ACC112 (cell line): Measurements from ENCODE around the gene SEBOX.
A peak's percentile ranks its signal among the peaks of the same experiment; 100 is the strongest.

Experiments used
- H2AFZ ChIP-seq: fragments of 200-600 bp; sonication (generic); one replicate; pipeline ENCODE4 v1.6.0; 2017; ENCODE audit warnings: antibody characterized with exemption, low read length; ENCODE audit not compliant: unreplicated experiment
- H3K27ac ChIP-seq: fragments of 200-600 bp; sonication (generic); 2 replicates; pipeline ENCODE4 v1.5.1; 2014; ENCODE audit warnings: low read depth, mild to moderate bottlenecking, antibody characterized with exemption, low read length, moderate library complexity
- H3K27me3 ChIP-seq: fragments of 200-600 bp; sonication (generic); 2 replicates; pipeline ENCODE4 v1.6.1; 2014; ENCODE audit warnings: mild to moderate bottlenecking, antibody characterized with exemption, low read length, moderate library complexity, mixed read lengths; ENCODE audit not compliant: insufficient read depth
- H3K36me3 ChIP-seq: fragments of 200-600 bp; sonication (generic); 2 replicates; pipeline ENCODE4 v1.6.1; 2016; ENCODE audit warnings: mild to moderate bottlenecking, antibody characterized with exemption, low read length, moderate library complexity, mixed read lengths; ENCODE audit not compliant: insufficient read depth
- H3K4me1 ChIP-seq: fragments of 200-600 bp; sonication (generic); one replicate; pipeline ENCODE4 v1.6.1; 2016; ENCODE audit warnings: low read length, mixed read lengths; ENCODE audit not compliant: insufficient read depth, unreplicated experiment, control insufficient read depth
- H3K4me3 ChIP-seq: fragments of 200-600 bp; sonication (generic); 2 replicates; pipeline ENCODE4 v1.5.1; 2014; ENCODE audit warnings: mild to moderate bottlenecking, low read depth, low read length
- H3K79me2 ChIP-seq: fragments of 200-600 bp; sonication (generic); one replicate; pipeline ENCODE4 v1.6.0; 2016; ENCODE audit warnings: low read length; ENCODE audit not compliant: control insufficient read depth, unreplicated experiment, insufficient read depth

Gene SEBOX

DNA sequence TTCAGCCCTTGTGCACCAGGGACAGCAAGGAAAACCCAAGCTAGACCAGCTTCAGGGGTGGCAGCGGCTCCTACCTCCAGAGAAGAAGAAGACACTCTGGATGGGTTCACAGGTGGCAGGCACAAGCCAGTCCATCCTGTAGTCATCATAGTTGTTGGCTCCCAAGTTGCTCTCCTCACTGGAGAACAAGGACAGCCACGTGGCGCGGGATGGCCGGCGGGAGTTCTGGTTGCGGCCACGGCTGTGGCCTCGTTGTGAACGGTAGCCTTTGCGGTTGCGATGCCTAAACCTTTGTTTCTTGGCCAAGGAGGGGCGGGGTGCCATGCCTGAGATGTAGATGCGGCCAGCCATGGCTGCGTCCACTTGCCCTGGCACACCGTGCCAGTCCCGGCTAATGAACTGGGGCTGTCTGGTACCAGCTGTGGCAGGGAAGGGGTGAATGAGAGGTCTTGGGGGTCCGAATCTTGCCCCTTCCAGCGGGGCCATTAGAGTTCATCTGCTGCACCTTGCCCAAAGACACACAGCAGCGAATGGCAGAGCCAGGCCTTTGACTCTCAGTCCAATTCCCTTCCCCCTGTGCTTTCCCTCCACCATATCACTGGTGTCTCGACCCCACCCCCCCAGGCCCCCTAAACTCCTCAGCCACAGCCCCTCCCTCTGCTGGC lies 2.8 kb upstream of the SEBOX start:
- Histone ChIP-seq H3K27me3 (no peaks in the 10 kb centered on the region), H3K36me3 (no peaks in the 10 kb centered on the region), H3K4me3 (no peak overlapping the region), H3K79me2 (no peaks in the 10 kb centered on the region), H2AFZ (no peak overlapping the region), H3K27ac (no peak overlapping the region), H3K4me1 (peaks cover 17% of the 10 kb centered on the region)

DNA sequence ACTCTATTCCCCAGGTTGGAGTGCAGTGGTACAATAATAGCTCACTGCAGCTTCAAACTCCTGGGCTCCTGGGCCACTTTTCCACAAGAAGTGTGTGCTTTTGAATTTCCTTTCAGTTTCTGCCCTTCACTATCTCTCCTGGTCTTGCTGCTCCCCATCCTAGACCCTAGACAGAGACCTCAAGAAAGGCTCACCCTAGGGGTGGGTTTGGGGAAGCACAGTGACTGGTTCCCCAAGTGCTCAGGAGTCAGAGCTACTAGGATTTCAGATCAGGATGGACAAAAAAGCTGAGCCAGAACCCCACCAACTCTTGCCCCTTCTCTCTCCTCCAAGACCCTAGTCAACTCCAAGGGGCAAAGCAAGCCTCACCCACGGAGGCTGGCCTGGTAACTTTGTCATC lies 1.6 kb upstream of the SEBOX start:
- Histone ChIP-seq H3K79me2 (no peaks in the 10 kb centered on the region), H3K27ac (no peak overlapping the region), H2AFZ (no peak overlapping the region), H3K4me3 (no peak overlapping the region), H3K27me3 (no peaks in the 10 kb centered on the region), H3K4me1 (peaks cover 13% of the 10 kb centered on the region), H3K36me3 (0 out of 2 replicates have a peak, but pooled peaks cover under 1% of the 10 kb centered on the region)

DNA sequence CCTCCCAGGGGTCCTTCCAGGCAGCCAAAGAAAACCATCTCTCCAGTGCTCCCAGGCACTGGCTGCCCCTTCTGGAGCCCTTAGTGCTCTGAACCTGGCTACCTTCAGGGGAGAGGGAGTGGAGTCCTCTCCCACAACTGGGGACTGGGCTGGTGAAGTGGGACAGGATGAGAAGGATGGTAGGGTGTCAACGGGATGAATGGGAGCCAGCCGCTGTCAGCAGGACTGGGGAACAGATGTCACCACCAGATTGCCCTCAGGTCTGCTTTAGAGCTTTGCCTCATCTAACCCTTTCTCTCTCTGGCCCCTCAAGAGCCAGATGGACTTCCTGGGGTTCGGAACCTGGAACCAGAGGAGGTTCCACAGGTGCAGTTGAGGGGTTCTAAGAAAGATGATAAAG lies 488 bp upstream of the SEBOX start:
- H2AFZ ChIP-seq: no peak overlapping the region
- no peaks in the 10 kb centered on the region for H3K79me2 ChIP-seq
- no peak overlapping the region for H3K4me3 ChIP-seq
- no peak overlapping the region for H3K27ac ChIP-seq
- peaks cover 7% of the 10 kb centered on the region for H3K4me1 ChIP-seq
- 0 out of 2 replicates have a peak, but pooled peaks cover 3% of the 10 kb centered on the region for H3K36me3 ChIP-seq
- H3K27me3 ChIP-seq: no peaks in the 10 kb centered on the region

DNA sequence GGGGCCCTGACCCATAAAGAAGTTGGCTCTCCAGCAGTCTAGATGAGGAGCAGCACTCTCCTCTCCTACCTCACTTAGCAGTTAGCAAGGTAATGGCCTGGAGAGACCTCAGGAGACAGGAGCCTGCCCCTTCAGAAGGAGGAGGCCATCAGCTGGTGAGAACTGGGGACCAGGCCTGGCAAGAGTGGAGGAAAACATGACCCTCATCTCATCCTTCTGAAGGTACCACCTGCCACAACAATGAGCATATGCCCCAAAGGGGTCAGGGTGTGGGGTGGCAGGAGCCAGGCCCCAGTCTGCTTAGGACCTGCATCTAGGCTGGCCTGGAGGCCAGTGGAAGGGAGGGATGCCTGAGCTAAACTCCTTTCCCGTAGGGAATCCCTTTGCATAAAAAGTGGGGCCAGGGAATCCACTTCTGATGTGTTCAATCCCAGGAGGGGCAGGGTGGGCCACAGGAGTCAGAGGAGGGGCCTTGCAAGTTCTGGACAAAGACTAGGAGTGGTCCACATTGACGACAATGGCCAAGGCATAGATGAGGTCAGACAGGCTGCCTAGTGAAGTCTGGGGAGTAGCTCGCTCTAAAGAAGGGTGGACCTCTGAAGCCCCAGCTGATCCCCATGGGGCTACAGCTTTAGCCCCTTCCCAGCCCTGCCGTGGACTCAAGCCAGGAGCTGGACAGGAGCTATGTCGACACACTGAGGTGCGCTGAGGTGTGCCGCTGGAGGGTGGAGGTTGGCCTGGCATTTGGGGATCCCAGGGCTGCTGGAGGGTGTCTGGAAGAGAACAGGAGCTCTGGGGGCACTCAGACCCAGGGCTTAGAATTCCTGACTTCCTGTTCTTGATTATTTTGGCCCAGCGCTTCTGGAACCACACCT lies 986 bp downstream of the SEBOX start:
- Histone ChIP-seq H3K27me3 (no peaks in the 10 kb centered on the region), H3K27ac (no peak overlapping the region), H3K4me1 (no peaks in the 10 kb centered on the region), H3K79me2 (peaks cover under 1% of the 10 kb centered on the region), H3K4me3 (no peak overlapping the region), H3K36me3 (0 out of 2 replicates have a peak, but pooled peaks cover 3% of the 10 kb centered on the region), H2AFZ (no peak overlapping the region)

DNA sequence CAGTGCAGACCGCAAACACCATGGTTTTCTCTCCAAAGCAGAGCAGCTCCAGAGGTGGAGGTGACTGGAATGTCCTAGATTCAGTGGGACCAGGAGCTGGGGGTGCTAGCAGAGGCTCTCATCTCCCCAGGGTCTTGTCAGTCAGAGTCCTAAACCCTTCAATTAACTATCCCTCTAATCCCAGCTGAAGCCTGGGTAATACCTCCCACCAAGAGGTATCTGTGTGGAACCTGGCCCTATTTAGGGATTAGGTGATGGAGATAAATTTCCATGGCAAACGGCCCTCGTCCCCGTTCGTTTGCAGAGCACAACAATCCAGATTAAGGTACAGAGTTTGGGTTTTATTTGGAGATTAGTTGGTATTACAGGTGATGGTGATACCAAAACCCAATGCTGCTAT lies 1.8 kb downstream of the SEBOX start:
- H3K4me1 ChIP-seq: peaks cover 5% of the 10 kb centered on the region
- H3K27ac ChIP-seq: no peak overlapping the region
- H3K79me2 ChIP-seq: peaks cover 9% of the 10 kb centered on the region
- no peak overlapping the region for H3K4me3 ChIP-seq
- no peak overlapping the region for H2AFZ ChIP-seq
- 0 out of 2 replicates have a peak, but pooled peaks cover 3% of the 10 kb centered on the region for H3K36me3 ChIP-seq
- no peaks in the 10 kb centered on the region for H3K27me3 ChIP-seq

DNA sequence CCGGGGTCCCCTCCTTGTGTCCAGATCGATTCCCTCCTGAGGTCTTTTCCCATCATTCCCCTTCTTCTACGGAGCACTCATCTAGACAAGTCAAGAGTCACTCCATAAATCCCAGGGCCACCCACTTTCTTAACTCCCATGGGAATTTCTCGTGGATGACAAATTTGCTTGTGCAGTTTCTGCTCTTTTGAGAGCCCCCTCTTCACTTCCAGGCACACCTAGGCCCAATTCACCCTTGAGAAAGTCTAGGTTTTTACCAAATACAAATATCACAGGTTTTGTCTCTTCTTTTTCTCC lies 7.2 kb downstream of the SEBOX start:
- Histone ChIP-seq H3K27ac (peak overlapping the region; percentile 29; the same call in 1 of the 2 replicates), H3K79me2 (peaks cover 32% of the 10 kb centered on the region), H2AFZ (peak overlapping the region; percentile 88), H3K4me3 (peak overlapping the region; percentile 93), H3K27me3 (no peaks in the 10 kb centered on the region), H3K4me1 (peaks cover 17% of the 10 kb centered on the region), H3K36me3 (peaks cover 21% of the 10 kb centered on the region; the same call in 1 of the 2 replicates)

DNA sequence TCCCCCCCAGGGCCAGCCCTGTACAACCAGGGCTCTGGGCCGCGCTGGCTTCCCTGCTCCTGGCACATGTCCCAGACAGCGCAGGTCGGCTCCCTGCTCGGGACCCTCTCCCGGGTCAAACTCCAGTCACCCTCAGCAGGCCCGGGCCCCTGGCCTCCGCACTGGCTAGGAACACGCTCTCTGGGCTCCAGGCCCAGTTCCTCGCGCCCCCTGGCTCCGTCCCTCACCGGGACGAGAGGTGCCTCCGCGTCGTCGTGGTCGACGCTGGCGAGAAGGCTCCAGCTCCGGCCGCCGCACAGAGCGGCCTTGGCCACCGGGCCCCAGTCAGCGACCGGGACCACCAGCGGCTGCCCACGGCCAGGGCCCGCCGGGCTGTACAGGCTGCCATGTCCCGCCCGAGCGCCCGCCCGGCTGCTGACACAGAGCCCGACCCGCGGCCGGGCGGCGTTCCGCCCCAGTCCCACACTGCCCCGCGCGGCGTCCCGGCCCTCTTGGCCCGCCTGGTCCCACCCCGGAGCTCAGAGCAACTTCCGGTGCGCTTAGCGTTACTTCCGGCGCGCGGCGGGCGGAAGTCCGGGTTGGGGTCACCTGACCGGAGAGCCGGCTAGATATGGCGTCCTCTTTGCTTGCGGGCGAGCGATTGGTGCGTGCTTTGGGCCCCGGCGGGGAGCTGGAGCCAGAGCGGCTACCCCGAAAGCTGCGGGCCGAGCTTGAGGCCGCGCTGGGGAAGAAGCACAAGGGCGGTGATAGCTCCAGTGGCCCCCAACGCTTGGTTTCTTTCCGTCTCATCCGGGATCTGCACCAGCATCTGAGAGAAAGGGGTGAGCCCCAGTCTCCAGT lies 7.7 kb downstream of the SEBOX start, which contains the start of gene POLDIP2:
TSS of gene POLDIP2 (minus strand) at position 467 of the 840 bp plus-strand sequence. CDS start at position 388, 79 bp downstream.
- Histone ChIP-seq H3K4me3 (peak within 1 kb of the TSS; percentile 93), H3K36me3 (peaks cover 22% of the 10 kb centered on the region; the same call in 1 of the 2 replicates), H3K27ac (peak within 1 kb of the TSS; percentile 44; the same call in 1 of the 2 replicates), H3K27me3 (no peaks in the 10 kb centered on the region), H3K79me2 (peaks cover 32% of the 10 kb centered on the region), H3K4me1 (peaks cover 17% of the 10 kb centered on the region), H2AFZ (peak within 1 kb of the TSS; percentile 88)

DNA sequence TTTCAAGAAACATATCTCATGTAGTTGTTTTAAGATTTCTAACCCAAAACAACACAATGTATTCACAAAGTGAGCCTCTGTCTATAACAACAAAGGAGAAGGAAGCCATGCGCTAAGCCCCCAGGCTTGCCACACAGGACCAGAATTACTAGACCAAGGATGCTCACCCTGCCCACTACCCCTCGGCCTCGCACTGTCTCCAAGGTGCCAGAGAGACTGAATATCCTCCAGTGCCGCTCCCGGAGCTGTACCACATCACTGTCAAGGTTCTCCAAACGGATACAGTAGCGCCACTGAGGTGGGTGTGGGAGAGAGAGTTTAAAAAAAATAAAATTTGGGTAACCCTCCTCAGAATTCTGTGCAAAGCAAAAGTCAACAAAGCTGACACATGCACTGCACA lies 14.7 kb downstream of the SEBOX start:
- H3K27ac ChIP-seq: no peak overlapping the region
- no peak overlapping the region for H2AFZ ChIP-seq
- H3K79me2 ChIP-seq: no peaks in the 10 kb centered on the region
- H3K36me3 ChIP-seq: peaks cover 41% of the 10 kb centered on the region
- H3K4me1 ChIP-seq: peaks cover 29% of the 10 kb centered on the region
- no peaks in the 10 kb centered on the region for H3K27me3 ChIP-seq
- no peak overlapping the region for H3K4me3 ChIP-seq

DNA sequence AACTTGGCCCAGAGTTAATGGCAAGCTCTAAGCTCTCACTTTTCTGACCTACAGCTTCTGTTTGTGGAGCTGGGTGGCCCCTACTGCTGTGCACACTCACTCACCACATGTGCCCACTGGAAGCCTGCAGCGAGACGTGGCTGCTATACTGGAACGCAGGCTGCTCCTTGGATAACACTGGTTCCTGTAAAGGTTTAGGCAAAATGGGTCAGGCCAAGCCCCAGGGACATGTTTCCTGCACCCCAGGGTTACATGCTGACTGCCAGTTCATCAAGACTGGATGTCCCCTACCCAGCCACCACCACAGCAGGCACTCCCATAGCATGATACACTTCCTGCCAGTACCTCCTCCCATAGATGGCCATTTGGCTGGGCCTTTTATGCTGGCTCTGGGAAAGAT lies 16.0 kb downstream of the SEBOX start:
- Histone ChIP-seq H3K4me3 (no peak overlapping the region), H3K27me3 (no peaks in the 10 kb centered on the region), H3K36me3 (peaks cover 44% of the 10 kb centered on the region), H2AFZ (no peak overlapping the region), H3K27ac (no peak overlapping the region), H3K4me1 (peaks cover 29% of the 10 kb centered on the region), H3K79me2 (no peaks in the 10 kb centered on the region)

DNA sequence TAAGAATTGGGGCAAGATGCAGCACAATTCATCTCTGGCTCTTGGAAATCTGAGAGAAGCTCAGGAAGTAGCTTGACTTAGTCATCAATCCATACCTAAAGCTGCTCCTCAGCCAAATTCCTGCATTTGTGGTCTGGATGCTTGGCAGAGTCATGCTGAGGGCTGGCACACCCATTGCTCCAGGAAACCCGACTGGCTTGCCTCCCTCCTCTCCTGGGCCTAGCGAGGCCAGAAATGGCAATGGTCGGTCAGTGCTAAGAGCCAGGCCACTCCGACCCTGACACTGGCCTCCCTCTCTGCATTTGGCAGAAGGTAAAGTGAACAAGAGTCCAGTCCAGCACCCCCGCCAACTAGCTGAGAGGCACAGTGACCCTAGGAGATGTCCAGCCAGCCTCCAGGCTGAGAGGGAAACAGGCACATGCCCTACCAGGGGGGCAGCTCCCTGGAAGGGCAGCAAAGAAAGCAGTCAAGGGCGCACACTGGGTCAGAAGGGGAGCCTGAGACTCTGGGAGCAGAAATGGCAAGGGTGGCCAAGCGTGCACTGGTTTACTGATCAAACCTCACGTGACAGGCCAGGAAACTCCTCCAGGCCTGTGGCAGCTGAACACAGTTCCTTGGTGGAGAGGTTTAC lies 17.6 kb downstream of the SEBOX start:
- peak overlapping the region; percentile 75 for H3K27ac ChIP-seq
- no peak overlapping the region for H2AFZ ChIP-seq
- H3K4me1 ChIP-seq: peaks cover 29% of the 10 kb centered on the region
- H3K36me3 ChIP-seq: peaks cover 42% of the 10 kb centered on the region
- no peaks in the 10 kb centered on the region for H3K79me2 ChIP-seq
- no peak overlapping the region; the same call in 1 of the 2 replicates for H3K4me3 ChIP-seq
- H3K27me3 ChIP-seq: no peaks in the 10 kb centered on the region
